Stimulated activated CD8-positive, alpha-beta memory T cell treated with anti-CD3 and anti-CD28 coated beads, Interleukin-7, amount 100 ng/mL, for 48 hours (primary cell): ENCODE data around the gene RTP5.
"Not testable (repeated sequence)": the region's sequence is repeated elsewhere in the genome, so short reads cannot be mapped to it uniquely, and the experiment has no call there.

ENCODE experiments used
- DNase-seq, 2 donors: peaks; one replicate each; pipeline ENCODE4 v3.0.0-alpha.2; 2020; ENCODE audit warnings: low read depth in 1 of 2; ENCODE audit errors: extremely low read depth in 1 of 2

Gene RTP5

GRCh38 chr2:241869087-241869961 lies at the start of gene RTP5:
Gene RTP5 (plus strand): TSS chr2:241869729. CDS start chr2:241869757, 28 bp downstream.
- no peak for DNase-seq

GRCh38 chr2:241819947-241820624 lies 49.4 kb upstream of the RTP5 start:
- not testable (repeated sequence) for DNase-seq

- no peak for DNase-seq
Observed at GRCh38 chr2:241820625-241821384, 48.7 kb upstream of the RTP5 start.

GRCh38 chr2:241821460-241822263 lies 47.9 kb upstream of the RTP5 start:
- DNase-seq, result no peak

- no peak for DNase-seq
Observed at GRCh38 chr2:241822264-241822623, 47.3 kb upstream of the RTP5 start.

DNA sequence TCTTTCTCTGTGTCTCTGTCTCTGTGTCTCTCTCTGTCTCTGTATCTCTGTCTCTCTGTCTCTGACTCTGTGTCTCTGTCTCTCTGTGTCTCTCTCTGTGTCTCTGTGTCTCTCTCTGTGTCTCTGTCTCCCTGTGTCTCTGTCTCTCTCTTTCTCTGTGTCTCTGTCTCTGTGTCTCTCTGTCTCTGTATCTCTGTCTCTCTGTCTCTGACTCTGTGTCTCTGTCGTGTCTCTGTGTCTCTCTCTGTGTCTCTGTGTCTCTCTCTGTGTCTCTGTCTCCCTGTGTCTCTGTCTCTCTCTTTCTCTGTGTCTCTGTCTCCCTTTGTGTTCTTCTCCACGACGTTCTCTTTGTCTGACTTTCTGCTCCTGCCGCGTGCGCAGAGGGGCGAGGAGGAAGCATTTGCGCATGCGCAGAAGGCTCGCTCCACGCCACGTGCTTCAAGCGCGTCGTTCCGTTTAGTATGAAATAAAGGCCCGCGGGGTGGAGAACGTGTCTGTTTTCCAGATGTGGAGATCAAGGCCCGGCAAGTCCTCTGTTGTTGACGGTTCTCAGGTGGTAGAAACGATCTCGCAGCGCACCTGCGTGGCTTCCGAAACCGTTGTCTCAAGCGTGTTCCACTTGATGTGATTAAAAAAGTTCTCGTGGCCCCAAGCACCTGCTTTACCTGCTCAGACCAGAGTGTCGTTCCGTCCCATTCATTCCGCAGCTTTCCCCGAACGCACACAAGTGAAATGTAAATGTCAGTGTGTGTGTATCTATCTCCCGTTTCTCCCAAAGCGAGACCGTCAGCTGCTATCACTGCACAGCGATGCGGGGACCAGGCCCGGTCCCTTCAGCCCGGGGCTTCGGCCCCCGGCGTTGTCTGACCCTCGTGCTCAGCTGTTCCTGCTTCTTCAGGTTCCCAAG lies 45.7 kb upstream of the RTP5 start:
- not testable (repeated sequence) for DNase-seq

GRCh38 chr2:241827394-241827793 lies 42.1 kb upstream of the RTP5 start:
- no peak for DNase-seq

- no peak for DNase-seq
Observed at GRCh38 chr2:241833101-241833663, 36.3 kb upstream of the RTP5 start.

- not testable (repeated sequence) for DNase-seq
Observed at GRCh38 chr2:241833756-241834526, 35.6 kb upstream of the RTP5 start.

DNA sequence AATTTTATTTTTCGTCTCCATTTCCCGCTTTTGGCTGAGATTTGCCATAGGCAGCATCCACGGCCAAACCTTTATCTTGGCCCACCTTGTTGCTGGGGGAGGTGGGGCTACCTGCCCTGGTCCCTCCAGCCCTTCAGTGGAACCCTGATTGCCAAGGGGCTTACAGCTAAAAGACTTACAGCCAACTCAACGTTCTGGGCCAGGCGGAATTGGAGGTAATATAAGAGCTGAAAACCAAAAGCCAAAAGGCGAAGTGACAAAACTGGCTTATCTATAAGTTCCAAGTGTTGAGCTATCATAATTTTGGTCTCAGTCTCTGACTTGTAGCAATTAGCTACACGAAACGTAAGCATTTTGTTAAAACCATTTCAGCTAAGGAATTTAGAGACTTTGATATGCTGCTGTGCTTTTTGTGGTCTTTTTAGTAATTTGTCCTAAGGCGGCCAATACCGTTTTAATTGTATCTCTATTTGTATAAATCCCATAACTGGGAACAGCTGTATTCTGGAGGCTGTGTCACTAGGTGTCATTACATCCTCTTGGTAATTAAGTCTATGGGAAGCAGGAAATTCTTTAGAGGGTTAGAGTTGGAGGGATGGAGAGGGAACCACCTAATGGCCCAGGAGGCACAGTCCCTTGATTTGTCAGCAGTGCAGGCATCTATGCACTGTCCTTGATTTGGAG lies 34.9 kb upstream of the RTP5 start:
- DNase-seq, result no peak

DNA sequence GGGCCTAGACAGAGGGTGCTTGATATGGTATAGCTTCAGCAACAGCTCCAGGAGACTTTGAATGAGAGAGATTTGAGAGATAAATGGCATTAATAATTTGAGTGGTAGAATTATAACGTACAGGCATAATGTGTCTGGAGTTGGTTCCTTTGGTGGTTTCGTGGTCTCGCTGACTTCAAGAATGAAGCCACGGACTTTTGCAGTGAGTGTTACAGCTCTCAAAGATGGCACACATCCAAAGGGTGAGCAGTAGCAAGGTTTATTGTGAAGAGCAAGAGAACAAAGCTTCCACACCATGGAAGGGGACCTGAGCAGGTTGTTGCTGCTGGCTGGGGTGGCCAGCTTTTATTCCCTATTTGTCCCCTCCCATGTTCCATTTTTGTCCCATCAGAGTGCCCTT lies 33.9 kb upstream of the RTP5 start:
- DNase-seq, result no peak

GRCh38 chr2:241836292-241836691 lies 33.2 kb upstream of the RTP5 start:
- DNase-seq, result no peak

DNA sequence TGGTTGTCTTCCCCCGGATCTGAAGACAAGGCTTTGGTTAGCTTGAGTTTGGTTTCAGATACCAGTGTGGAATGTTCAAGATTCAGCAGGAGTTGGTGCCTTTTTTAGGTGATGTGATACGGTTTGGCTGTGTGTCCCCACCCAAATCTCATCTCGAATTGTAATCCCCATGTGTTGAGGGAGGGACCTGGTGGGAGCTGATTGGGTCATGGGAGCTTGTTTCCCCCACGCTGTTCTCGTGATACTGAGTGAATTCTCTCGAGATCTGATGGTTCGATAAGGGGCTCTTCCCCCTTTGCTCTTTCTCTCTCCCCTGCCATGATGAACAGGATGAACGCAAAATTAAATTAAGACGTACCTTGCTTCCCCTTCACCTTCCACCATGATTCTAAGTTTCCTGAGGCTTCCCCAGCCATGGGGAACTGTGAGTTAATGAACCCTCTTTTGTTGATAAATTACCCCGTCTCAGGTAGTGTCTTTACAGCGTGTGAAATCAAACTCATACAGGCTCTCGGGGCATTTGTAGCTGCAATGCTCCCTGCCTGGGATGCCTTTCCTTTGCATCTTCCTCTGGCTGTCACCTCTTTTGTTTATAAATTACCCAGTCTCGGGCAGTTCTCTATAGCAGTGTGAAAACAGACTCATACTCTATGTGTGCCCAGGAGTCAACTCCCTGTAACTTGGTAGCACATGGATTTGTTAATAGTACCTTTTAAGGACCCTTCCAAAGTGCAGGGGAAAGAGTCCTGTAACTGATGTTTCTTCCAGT lies 32.1 kb upstream of the RTP5 start:
- no peak for DNase-seq

DNA sequence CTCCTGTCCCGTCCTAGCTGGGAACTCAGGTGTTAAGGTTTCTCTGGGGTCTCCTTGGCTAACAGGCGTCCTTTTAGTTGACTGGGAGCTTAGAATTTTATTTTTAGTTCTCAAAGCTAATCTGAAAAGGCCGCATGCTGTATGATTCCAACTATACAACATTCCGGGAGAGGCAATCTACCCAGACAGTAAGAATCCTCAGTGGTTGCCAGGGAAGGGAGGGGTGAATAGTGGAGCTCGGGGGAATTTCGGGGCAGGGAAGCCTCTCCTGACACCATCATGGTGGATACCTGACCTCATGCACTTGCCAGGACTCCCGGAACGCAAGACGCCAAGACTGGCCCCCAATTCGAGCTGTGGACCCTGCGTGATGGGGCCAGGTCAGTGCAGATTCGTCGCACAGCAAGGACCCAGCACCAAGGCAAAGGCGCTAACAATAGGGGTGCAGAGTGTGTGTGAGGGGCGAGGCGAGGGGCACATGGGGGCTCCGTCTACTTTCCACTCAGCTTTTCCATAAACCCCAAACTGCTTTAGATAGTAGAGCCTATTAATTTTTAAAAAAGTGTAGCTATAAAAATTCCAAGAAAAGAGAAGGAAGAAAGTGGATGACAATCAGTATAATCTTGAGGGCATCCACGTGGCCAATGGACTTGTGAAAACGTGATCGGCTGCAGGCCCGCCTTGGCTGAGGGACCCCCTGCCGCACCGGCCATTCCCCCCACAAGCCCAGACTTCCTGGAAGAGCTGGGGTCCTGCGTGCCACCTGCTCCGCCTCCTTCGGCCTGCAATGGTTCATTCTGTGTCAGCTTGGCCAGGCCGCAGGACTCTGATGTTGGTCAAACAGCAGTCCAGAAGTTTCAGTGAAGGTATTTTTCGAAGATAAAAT lies 28.1 kb upstream of the RTP5 start:
- DNase-seq, result no peak

DNA sequence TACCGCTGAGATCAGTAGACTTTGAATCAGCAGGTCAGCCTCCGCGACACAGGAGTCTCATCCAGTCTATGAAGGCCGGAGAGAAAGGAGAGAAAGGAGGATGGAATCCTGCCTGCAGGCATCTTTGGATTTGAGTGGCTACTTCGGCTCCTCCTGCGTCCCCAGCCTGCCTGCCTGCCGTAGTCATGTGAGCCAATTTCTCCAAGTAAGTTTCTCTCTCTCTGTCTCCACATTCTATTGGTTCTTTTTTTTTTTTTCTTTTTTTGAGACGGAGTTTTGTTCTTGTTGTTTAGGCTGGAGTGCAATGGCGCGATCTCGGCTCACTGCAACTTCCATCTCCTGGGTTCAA lies 27.5 kb upstream of the RTP5 start:
- DNase-seq, result no peak

DNA sequence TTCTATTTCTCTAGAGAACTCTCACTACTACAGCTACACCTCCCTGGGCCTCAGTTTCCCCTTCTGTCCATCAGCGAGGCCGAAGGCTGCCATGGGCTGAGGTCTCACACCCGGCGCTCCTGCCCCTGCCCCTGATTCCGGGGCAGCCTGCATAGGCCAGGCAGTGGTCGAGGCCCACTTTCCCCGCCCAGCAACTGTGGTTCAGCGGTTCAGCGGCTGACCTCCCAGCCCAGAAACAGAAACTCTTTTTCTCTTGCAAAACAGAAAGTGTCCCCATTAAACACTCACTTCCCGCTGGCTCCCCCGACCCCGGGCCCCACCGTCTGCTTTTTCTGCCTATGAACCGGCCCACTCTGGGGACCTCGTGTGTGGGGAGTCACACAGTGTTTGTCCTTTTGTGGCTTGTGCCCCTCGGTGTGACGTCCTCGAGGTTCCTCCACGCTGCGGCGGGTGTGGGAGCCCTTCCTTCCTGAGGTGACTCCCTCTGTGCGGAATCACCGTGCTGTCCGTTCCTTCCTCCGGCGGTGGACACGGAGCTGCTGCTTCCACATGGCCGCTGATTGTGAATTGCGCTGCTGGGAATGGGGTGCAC lies 26.8 kb upstream of the RTP5 start:
- DNase-seq, result peak; percentile 52 to 67
